Neuron (in vitro differentiated cells): ENCODE measurements around the gene BFSP2.

Source experiments
- H2AFZ ChIP-seq: one replicate; pipeline ENCODE4 v1.6.1; 2013; ENCODE audit warnings: low read depth, mild to moderate bottlenecking, inconsistent platforms, low read length, moderate library complexity
- H3K27me3 ChIP-seq: one replicate; pipeline ENCODE4 v1.6.1; 2013; ENCODE audit warnings: low read length; ENCODE audit not compliant: insufficient read depth
- H3K36me3 ChIP-seq: one replicate; pipeline ENCODE4 v1.6.1; 2013; ENCODE audit warnings: low read length; ENCODE audit not compliant: insufficient read depth
- H3K4me1 ChIP-seq: one replicate; pipeline ENCODE4 v1.6.1; 2013; ENCODE audit warnings: low read length; ENCODE audit not compliant: insufficient read depth
- H3K4me3 ChIP-seq: 2 replicates; pipeline ENCODE4 v1.5.1; 2013; ENCODE audit warnings: mild to moderate bottlenecking, low read length, moderate library complexity
- H3K9me3 ChIP-seq: one replicate; pipeline ENCODE4 v1.6.1; 2013; ENCODE audit warnings: low read length

BFSP2 gene

GRCh38 chr3:133441867-133442270, 42.0 kb downstream of the BFSP2 start:
- Histone ChIP-seq H3K4me3 (no peak overlapping the region), H3K36me3 (no peaks in the 10 kb centered on the region), H3K4me1 (no peaks in the 10 kb centered on the region), H3K9me3 (no peaks in the 10 kb centered on the region), H2AFZ (no peak overlapping the region), H3K27me3 (no peaks in the 10 kb centered on the region)

GRCh38 chr3:133442518-133442917, 42.7 kb downstream of the BFSP2 start:
- no peaks in the 10 kb centered on the region for H3K9me3 ChIP-seq
- H3K27me3 ChIP-seq, result no peaks in the 10 kb centered on the region
- H3K4me1 ChIP-seq, result no peaks in the 10 kb centered on the region
- H2AFZ ChIP-seq, result no peak overlapping the region
- no peaks in the 10 kb centered on the region for H3K36me3 ChIP-seq
- H3K4me3 ChIP-seq, result no peak overlapping the region

- H3K27me3 ChIP-seq, result no peaks in the 10 kb centered on the region
- no peaks in the 10 kb centered on the region for H3K9me3 ChIP-seq
- H3K4me1 ChIP-seq, result no peaks in the 10 kb centered on the region
- no peak overlapping the region for H3K4me3 ChIP-seq
- H3K36me3 ChIP-seq, result no peaks in the 10 kb centered on the region
- H2AFZ ChIP-seq, result no peak overlapping the region
Observed at GRCh38 chr3:133443649-133444422, 44.0 kb downstream of the BFSP2 start.

- Histone ChIP-seq H3K4me1 (no peaks in the 10 kb centered on the region), H3K36me3 (no peaks in the 10 kb centered on the region), H2AFZ (no peak overlapping the region), H3K4me3 (no peak overlapping the region), H3K27me3 (no peaks in the 10 kb centered on the region), H3K9me3 (no peaks in the 10 kb centered on the region)
Observed at GRCh38 chr3:133444423-133444774, 44.5 kb downstream of the BFSP2 start.

GRCh38 chr3:133445108-133445507, 45.3 kb downstream of the BFSP2 start:
- Histone ChIP-seq H3K27me3 (no peaks in the 10 kb centered on the region), H3K9me3 (no peaks in the 10 kb centered on the region), H3K36me3 (no peaks in the 10 kb centered on the region), H3K4me1 (no peaks in the 10 kb centered on the region), H3K4me3 (no peak overlapping the region), H2AFZ (no peak overlapping the region)

GRCh38 chr3:133447750-133448477, 48.1 kb downstream of the BFSP2 start:
- no peak overlapping the region for H2AFZ ChIP-seq
- H3K4me1 ChIP-seq, result peaks cover 6% of the 10 kb centered on the region
- H3K4me3 ChIP-seq, result no peak overlapping the region
- no peaks in the 10 kb centered on the region for H3K27me3 ChIP-seq
- no peaks in the 10 kb centered on the region for H3K36me3 ChIP-seq
- no peaks in the 10 kb centered on the region for H3K9me3 ChIP-seq

- Histone ChIP-seq H2AFZ (no peak overlapping the region), H3K27me3 (no peaks in the 10 kb centered on the region), H3K36me3 (no peaks in the 10 kb centered on the region), H3K4me1 (peaks cover 10% of the 10 kb centered on the region), H3K9me3 (no peaks in the 10 kb centered on the region), H3K4me3 (no peak overlapping the region)
Observed at GRCh38 chr3:133448478-133449122, 48.7 kb downstream of the BFSP2 start.

- no peaks in the 10 kb centered on the region for H3K36me3 ChIP-seq
- H2AFZ ChIP-seq, result no peak overlapping the region
- peaks cover 10% of the 10 kb centered on the region for H3K4me1 ChIP-seq
- H3K27me3 ChIP-seq, result no peaks in the 10 kb centered on the region
- no peak overlapping the region for H3K4me3 ChIP-seq
- H3K9me3 ChIP-seq, result no peaks in the 10 kb centered on the region
Observed at GRCh38 chr3:133451309-133451708, 51.5 kb downstream of the BFSP2 start.

- H2AFZ ChIP-seq, result no peak overlapping the region
- no peak overlapping the region for H3K4me3 ChIP-seq
- H3K9me3 ChIP-seq, result no peaks in the 10 kb centered on the region
- peaks cover 10% of the 10 kb centered on the region for H3K4me1 ChIP-seq
- H3K27me3 ChIP-seq, result no peaks in the 10 kb centered on the region
- no peaks in the 10 kb centered on the region for H3K36me3 ChIP-seq
Observed at GRCh38 chr3:133452641-133453319, 52.9 kb downstream of the BFSP2 start.

- Histone ChIP-seq H3K36me3 (no peaks in the 10 kb centered on the region), H3K9me3 (no peaks in the 10 kb centered on the region), H3K27me3 (no peaks in the 10 kb centered on the region), H3K4me3 (no peak overlapping the region), H3K4me1 (peaks cover 10% of the 10 kb centered on the region), H2AFZ (no peak overlapping the region)
Observed at GRCh38 chr3:133453383-133453782, 53.5 kb downstream of the BFSP2 start.

GRCh38 chr3:133455281-133455680, 55.4 kb downstream of the BFSP2 start:
- H3K4me1 ChIP-seq, result peaks cover 10% of the 10 kb centered on the region
- H3K36me3 ChIP-seq, result no peaks in the 10 kb centered on the region
- H2AFZ ChIP-seq, result no peak overlapping the region
- H3K9me3 ChIP-seq, result no peaks in the 10 kb centered on the region
- no peaks in the 10 kb centered on the region for H3K27me3 ChIP-seq
- H3K4me3 ChIP-seq, result no peak overlapping the region

GRCh38 chr3:133455960-133456359, 56.1 kb downstream of the BFSP2 start:
- no peak overlapping the region for H2AFZ ChIP-seq
- no peaks in the 10 kb centered on the region for H3K27me3 ChIP-seq

GRCh38 chr3:133457025-133457424, 57.2 kb downstream of the BFSP2 start:
- H3K27me3 ChIP-seq, result no peaks in the 10 kb centered on the region
- H2AFZ ChIP-seq, result no peak overlapping the region
- H3K4me3 ChIP-seq, result no peak overlapping the region
- H3K9me3 ChIP-seq, result no peaks in the 10 kb centered on the region
- H3K36me3 ChIP-seq, result no peaks in the 10 kb centered on the region
- peaks cover 10% of the 10 kb centered on the region for H3K4me1 ChIP-seq

More at GRCh38 chr3:133455960-133456359, 56.1 kb downstream of the BFSP2 start:
- H3K36me3 ChIP-seq, result no peaks in the 10 kb centered on the region
- H3K4me1 ChIP-seq, result peaks cover 10% of the 10 kb centered on the region
- no peaks in the 10 kb centered on the region for H3K9me3 ChIP-seq
- H3K4me3 ChIP-seq, result no peak overlapping the region
